NCI-H510A treated with DMSO at 0.1 percent for 48 hours (cell line): ENCODE results near the gene PDE6H.

Experiments used
- DNase-seq: peaks from one replicate; lab custom pipeline; 2025; lab: John Stamatoyannopoulos, UW

The PDE6H gene

GRCh38 chr12:14974633-14975032 is 1.8 kb downstream of the PDE6H start:
- DNase-seq: no peak

- no peak for DNase-seq
Observed at GRCh38 chr12:14975457-14975856, 2.6 kb downstream of the PDE6H start.

- DNase-seq: no peak
Observed at GRCh38 chr12:14976658-14977057, 3.8 kb downstream of the PDE6H start.

- DNase-seq: no peak
Observed at GRCh38 chr12:14979468-14979867, 6.6 kb downstream of the PDE6H start.

GRCh38 chr12:14981049-14981448 is 8.2 kb downstream of the PDE6H start:
- DNase-seq: no peak

GRCh38 chr12:14982562-14982961 is 9.7 kb downstream of the PDE6H start:
- DNase-seq: no peak

- no peak for DNase-seq
Observed at GRCh38 chr12:14982991-14983390, 10.1 kb downstream of the PDE6H start.

- DNase-seq: no peak
Observed at GRCh38 chr12:14984036-14984435, 11.2 kb downstream of the PDE6H start.

- no peak for DNase-seq
Observed at GRCh38 chr12:14984766-14985285, 12.0 kb downstream of the PDE6H start.

- DNase-seq: no peak
Observed at GRCh38 chr12:14986449-14986848, 13.6 kb downstream of the PDE6H start.

- DNase-seq: no peak
Observed at GRCh38 chr12:14988035-14988434, 15.2 kb downstream of the PDE6H start.

- no peak for DNase-seq
Observed at GRCh38 chr12:14989790-14990189, 16.9 kb downstream of the PDE6H start.

- no peak for DNase-seq
Observed at GRCh38 chr12:14991069-14991468, 18.2 kb downstream of the PDE6H start.

GRCh38 chr12:14992673-14993072 is 19.8 kb downstream of the PDE6H start:
- no peak for DNase-seq

GRCh38 chr12:14993117-14993516 is 20.3 kb downstream of the PDE6H start:
- DNase-seq: no peak

GRCh38 chr12:14993537-14994266 is 20.9 kb downstream of the PDE6H start:
- no peak for DNase-seq

GRCh38 chr12:14994610-14995009 is 21.8 kb downstream of the PDE6H start:
- no peak for DNase-seq

- peak; percentile 60 for DNase-seq
Observed at GRCh38 chr12:14995583-14996425, 23.0 kb downstream of the PDE6H start.

- DNase-seq: no peak
Observed at GRCh38 chr12:14997998-14998397, 25.2 kb downstream of the PDE6H start.

- no peak for DNase-seq
Observed at GRCh38 chr12:14999021-14999694, 26.3 kb downstream of the PDE6H start.

- no peak for DNase-seq
Observed at GRCh38 chr12:14999695-15000365, 27.0 kb downstream of the PDE6H start.

- no peak for DNase-seq
Observed at GRCh38 chr12:15000575-15000974, 27.7 kb downstream of the PDE6H start.
